A549 (cell line): ENCODE measurements around the gene CEP89.
"Not testable (repeated sequence)": the region's sequence is repeated elsewhere in the genome, so short reads cannot be mapped to it uniquely, and the experiment has no call there.

Source experiments
- FOSL2 ChIP-seq, 2 experiments: fragments of 450-650 bp in 1 of 2; fragments of >200 bp in 1 of 2; sonication (Bioruptor Twin) in 1 of 2; formaldehyde crosslinking; IDR thresholded peaks; 2 replicates each; pipeline versions ENCODE4 v1.5.0 to v1.6.1; 2016 to 2020; ENCODE audit warnings: mild to moderate bottlenecking in 1 of 2, moderate library complexity in 1 of 2
- HDAC2 ChIP-seq: fragments of 200-600 bp; sonication (generic); IDR thresholded peaks from 2 replicates; pipeline ENCODE4 v1.6.1; 2016
- MYC ChIP-seq: IDR thresholded peaks from 2 replicates; pipeline ENCODE4 v1.6.1; 2012; ENCODE audit warnings: mild to moderate bottlenecking, inconsistent platforms, low read length, improper control_type of control experiment, borderline replicate concordance
- NR3C1 ChIP-seq: fragments of >200 bp; sonication (Bioruptor Twin); formaldehyde crosslinking; IDR thresholded peaks from 3 replicates; pipeline ENCODE4 v1.6.1; 2017
- PHF8 ChIP-seq: fragments of 200-600 bp; sonication (generic); IDR thresholded peaks from 2 replicates; pipeline ENCODE4 v1.6.1; 2016; ENCODE audit warnings: low read depth, mild to moderate bottlenecking, antibody characterized with exemption, moderate library complexity, borderline replicate concordance
- POLR2A ChIP-seq: IDR thresholded peaks from 2 replicates; pipeline ENCODE4 v1.6.1; 2012; ENCODE audit warnings: mild to moderate bottlenecking, low read length
- RAD21 ChIP-seq, 2 experiments: fragments of >200 bp in 1 of 2; sonication (Bioruptor Twin) in 1 of 2; formaldehyde crosslinking in 1 of 2; IDR thresholded peaks in 1 of 2; conservative IDR thresholded peaks in 1 of 2; 2 replicates in 1 of 2; 3 replicates in 1 of 2; pipeline ENCODE4 v1.6.1; 2012 to 2018; ENCODE audit warnings: inconsistent platforms in 1 of 2
- RFX5 ChIP-seq: fragments of 450-650 bp; IDR thresholded peaks from 2 replicates; pipeline ENCODE4 v1.7.1; 2014; ENCODE audit warnings: antibody characterized with exemption, mild to moderate bottlenecking, moderate library complexity
- SMC3 ChIP-seq: fragments of >200 bp; sonication (Bioruptor Twin); formaldehyde crosslinking; IDR thresholded peaks from 3 replicates; pipeline ENCODE4 v1.6.1; 2018; ENCODE audit warnings: inconsistent platforms
- TF ChIP-seq, protein P1 (sequence below): fragments of >200 bp; sonication (Bioruptor Twin); formaldehyde crosslinking; IDR thresholded peaks from 3 replicates; pipeline ENCODE4 v1.5.1; 2016
- TF ChIP-seq, protein P2 (sequence below): IDR thresholded peaks from 2 replicates; pipeline ENCODE4 v1.6.1; 2012
- TF ChIP-seq, protein P3 (sequence below): fragments of 200-600 bp; sonication (generic); IDR thresholded peaks from 2 replicates; pipeline ENCODE4 v1.6.1; 2016; ENCODE audit warnings: antibody characterized with exemption, mild to moderate bottlenecking, moderate library complexity
- TF ChIP-seq, protein P4 (sequence below): fragments of 450-650 bp; IDR thresholded peaks from 2 replicates; pipeline ENCODE4 v1.6.1; 2014; ENCODE audit warnings: antibody characterized with exemption

DNA sequence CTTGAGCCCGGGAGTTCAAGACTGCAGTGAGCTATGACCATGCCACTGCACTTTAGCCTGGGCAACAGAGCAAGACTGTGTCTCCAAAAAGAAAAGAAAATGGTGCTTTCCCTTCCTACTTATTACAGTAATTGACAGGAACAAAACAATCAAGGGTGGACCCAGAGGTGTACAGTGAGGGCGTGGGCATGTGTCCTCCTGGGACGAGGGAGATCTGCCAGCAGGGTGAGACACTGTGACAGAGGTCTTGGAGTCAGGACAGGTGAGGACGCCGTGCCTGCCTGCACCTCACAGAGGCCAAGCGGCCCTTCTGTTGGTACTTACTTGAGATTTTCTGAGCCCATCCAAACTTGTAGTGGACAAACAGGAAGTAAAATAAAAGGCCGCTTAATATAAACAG lies 138.9 kb downstream of the CEP89 start:
- TF ChIP-seq, protein P1, sequence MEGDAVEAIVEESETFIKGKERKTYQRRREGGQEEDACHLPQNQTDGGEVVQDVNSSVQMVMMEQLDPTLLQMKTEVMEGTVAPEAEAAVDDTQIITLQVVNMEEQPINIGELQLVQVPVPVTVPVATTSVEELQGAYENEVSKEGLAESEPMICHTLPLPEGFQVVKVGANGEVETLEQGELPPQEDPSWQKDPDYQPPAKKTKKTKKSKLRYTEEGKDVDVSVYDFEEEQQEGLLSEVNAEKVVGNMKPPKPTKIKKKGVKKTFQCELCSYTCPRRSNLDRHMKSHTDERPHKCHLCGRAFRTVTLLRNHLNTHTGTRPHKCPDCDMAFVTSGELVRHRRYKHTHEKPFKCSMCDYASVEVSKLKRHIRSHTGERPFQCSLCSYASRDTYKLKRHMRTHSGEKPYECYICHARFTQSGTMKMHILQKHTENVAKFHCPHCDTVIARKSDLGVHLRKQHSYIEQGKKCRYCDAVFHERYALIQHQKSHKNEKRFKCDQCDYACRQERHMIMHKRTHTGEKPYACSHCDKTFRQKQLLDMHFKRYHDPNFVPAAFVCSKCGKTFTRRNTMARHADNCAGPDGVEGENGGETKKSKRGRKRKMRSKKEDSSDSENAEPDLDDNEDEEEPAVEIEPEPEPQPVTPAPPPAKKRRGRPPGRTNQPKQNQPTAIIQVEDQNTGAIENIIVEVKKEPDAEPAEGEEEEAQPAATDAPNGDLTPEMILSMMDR = not testable (repeated sequence)
- not testable (repeated sequence) for TF ChIP-seq HDAC2; FOSL2 (IDR thresholded peaks at IDR 0.05); FOSL2 (CRISPR knock-in tag; IDR thresholded peaks at IDR 0.05); RAD21 (conservative IDR thresholded peaks at IDR 0.05 in 1 of 2, IDR thresholded peaks at IDR 0.05 in 1 of 2); PHF8; RFX5; POLR2A; SMC3; NR3C1; MYC
- TF ChIP-seq, protein P2, sequence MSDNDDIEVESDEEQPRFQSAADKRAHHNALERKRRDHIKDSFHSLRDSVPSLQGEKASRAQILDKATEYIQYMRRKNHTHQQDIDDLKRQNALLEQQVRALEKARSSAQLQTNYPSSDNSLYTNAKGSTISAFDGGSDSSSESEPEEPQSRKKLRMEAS = not testable (repeated sequence)
- TF ChIP-seq, protein P3, sequence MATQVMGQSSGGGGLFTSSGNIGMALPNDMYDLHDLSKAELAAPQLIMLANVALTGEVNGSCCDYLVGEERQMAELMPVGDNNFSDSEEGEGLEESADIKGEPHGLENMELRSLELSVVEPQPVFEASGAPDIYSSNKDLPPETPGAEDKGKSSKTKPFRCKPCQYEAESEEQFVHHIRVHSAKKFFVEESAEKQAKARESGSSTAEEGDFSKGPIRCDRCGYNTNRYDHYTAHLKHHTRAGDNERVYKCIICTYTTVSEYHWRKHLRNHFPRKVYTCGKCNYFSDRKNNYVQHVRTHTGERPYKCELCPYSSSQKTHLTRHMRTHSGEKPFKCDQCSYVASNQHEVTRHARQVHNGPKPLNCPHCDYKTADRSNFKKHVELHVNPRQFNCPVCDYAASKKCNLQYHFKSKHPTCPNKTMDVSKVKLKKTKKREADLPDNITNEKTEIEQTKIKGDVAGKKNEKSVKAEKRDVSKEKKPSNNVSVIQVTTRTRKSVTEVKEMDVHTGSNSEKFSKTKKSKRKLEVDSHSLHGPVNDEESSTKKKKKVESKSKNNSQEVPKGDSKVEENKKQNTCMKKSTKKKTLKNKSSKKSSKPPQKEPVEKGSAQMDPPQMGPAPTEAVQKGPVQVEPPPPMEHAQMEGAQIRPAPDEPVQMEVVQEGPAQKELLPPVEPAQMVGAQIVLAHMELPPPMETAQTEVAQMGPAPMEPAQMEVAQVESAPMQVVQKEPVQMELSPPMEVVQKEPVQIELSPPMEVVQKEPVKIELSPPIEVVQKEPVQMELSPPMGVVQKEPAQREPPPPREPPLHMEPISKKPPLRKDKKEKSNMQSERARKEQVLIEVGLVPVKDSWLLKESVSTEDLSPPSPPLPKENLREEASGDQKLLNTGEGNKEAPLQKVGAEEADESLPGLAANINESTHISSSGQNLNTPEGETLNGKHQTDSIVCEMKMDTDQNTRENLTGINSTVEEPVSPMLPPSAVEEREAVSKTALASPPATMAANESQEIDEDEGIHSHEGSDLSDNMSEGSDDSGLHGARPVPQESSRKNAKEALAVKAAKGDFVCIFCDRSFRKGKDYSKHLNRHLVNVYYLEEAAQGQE = not testable (repeated sequence)
- TF ChIP-seq, protein P4, sequence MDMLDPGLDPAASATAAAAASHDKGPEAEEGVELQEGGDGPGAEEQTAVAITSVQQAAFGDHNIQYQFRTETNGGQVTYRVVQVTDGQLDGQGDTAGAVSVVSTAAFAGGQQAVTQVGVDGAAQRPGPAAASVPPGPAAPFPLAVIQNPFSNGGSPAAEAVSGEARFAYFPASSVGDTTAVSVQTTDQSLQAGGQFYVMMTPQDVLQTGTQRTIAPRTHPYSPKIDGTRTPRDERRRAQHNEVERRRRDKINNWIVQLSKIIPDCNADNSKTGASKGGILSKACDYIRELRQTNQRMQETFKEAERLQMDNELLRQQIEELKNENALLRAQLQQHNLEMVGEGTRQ = not testable (repeated sequence)
